GM19452 (cell line): Measurements from ENCODE around the gene GNAT2.

Experiments
- ATAC-seq: cut with Tn5 transposase; IDR thresholded peaks from one replicate; pipeline ENCODE4 v1.9.1; 2021; ENCODE audit not compliant: unreplicated experiment

GNAT2 gene

GRCh38 chr1:109566982-109567381, 52.4 kb downstream of the GNAT2 start:
- ATAC-seq, result no peak

- no peak for ATAC-seq
These were observed 54.2 kb downstream of the GNAT2 start for GRCh38 chr1:109565241-109565640.

- no peak for ATAC-seq
These were observed 55.1 kb downstream of the GNAT2 start for GRCh38 chr1:109564194-109564878.

- no peak for ATAC-seq
These were observed 59.4 kb downstream of the GNAT2 start for GRCh38 chr1:109559995-109560394.

GRCh38 chr1:109557520-109557919, 61.9 kb downstream of the GNAT2 start:
- no peak for ATAC-seq

GRCh38 chr1:109556563-109556962, 62.9 kb downstream of the GNAT2 start:
- no peak for ATAC-seq
